ENCODE data around the gene EHMT1.

Gene EHMT1

DNA sequence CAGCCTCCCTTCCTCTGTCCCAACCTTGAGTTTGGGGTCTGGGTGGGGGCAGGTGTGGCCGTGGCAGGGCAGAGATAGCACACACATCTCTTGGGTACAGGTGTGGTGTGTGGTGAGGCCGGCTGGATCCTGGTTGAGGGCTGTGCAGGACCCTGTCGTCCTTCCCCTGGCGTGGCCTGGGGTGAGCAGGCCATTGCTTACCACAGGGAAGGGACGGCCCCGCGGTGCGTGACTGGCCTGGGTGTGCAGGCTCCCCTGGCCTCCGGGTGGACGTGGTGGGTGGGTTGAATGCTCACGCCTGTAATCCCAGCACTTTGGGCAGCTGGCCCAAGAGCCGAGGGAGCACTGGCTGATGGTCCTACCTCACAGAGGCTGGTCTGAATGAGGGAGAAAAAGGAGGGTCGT is 12.1 kb upstream of the EHMT1 start:
- Histone ChIP-seq H3K36me3 (ENCODE audit: insufficient read depth) (no peaks in the 10 kb centered on the region), H2AFZ (ENCODE audit: low read depth) (no peak overlapping the region), H3K9ac (no peak overlapping the region; the same call in 1 of the 2 replicates), H3K4me1 (ENCODE audit: low read depth, poor library complexity, severe bottlenecking) (peaks cover 15% of the 10 kb centered on the region), H3K27me3 (ENCODE audit: insufficient read depth, low read depth) (peaks cover 7% of the 10 kb centered on the region; the same call in 1 of the 2 replicates), H3K4me3 (IDR thresholded peaks at IDR 0.05; ENCODE audit: insufficient read depth, low read depth, low read length) (no peak overlapping the region), H3K4me2 (peak overlapping the region; percentile 96), H3K79me2 (ENCODE audit: insufficient read depth, low read depth) (no peaks in the 10 kb centered on the region), H4K20me1 (ENCODE audit: insufficient read depth) (no peaks in the 10 kb centered on the region), H3K27ac (no peak overlapping the region)
- TF ChIP-seq, protein P1, sequence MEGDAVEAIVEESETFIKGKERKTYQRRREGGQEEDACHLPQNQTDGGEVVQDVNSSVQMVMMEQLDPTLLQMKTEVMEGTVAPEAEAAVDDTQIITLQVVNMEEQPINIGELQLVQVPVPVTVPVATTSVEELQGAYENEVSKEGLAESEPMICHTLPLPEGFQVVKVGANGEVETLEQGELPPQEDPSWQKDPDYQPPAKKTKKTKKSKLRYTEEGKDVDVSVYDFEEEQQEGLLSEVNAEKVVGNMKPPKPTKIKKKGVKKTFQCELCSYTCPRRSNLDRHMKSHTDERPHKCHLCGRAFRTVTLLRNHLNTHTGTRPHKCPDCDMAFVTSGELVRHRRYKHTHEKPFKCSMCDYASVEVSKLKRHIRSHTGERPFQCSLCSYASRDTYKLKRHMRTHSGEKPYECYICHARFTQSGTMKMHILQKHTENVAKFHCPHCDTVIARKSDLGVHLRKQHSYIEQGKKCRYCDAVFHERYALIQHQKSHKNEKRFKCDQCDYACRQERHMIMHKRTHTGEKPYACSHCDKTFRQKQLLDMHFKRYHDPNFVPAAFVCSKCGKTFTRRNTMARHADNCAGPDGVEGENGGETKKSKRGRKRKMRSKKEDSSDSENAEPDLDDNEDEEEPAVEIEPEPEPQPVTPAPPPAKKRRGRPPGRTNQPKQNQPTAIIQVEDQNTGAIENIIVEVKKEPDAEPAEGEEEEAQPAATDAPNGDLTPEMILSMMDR (conservative IDR thresholded peaks at IDR 0.05; ENCODE audit: low read depth, low read length), result no peak

DNA sequence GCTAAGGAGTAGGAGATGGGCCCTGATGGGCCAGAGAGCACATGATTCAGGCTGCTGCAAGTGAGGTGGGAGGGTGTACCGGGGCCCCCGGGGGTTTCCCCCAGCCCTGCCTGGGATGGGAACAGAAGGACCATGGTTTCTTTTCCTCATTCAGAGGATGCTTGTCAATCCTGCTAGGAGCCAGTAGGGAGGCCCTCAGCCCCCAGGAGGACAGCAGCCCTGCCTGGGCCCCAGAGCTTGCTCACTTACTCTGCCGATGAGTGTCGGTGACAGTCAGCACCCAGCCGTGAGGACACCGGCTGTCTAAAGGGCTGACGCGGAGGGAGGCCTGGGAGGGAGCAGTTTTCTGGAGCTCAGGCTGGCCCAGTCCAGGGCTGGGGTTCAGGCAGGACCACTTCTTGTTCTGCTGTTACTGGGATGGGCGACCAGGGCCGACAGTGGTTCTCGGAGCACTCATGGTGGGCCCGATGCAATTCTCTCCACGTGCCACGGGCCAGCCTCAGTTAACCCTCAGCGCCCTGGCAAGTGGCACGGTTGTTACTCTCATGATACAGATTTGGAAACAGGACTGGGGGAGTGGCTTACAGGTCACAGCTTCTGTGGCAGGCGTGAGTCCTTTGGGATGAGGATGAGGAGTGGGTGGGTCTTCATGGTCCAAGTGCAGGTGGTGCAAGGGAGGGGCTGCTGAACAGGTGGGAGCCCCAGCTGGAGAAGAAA is 11.5 kb upstream of the EHMT1 start:
- Histone ChIP-seq H4K20me1 (ENCODE audit: insufficient read depth) (no peaks in the 10 kb centered on the region), H3K27ac (no peak overlapping the region), H3K36me3 (ENCODE audit: insufficient read depth) (no peaks in the 10 kb centered on the region), H3K79me2 (ENCODE audit: insufficient read depth, low read depth) (no peaks in the 10 kb centered on the region), H3K4me2 (peak overlapping the region; percentile 96), H3K4me3 (IDR thresholded peaks at IDR 0.05; ENCODE audit: insufficient read depth, low read depth, low read length) (no peak overlapping the region), H2AFZ (ENCODE audit: low read depth) (no peak overlapping the region), H3K9ac (no peak overlapping the region), H3K4me1 (ENCODE audit: low read depth, poor library complexity, severe bottlenecking) (peaks cover 15% of the 10 kb centered on the region), H3K27me3 (ENCODE audit: insufficient read depth, low read depth) (peaks cover 7% of the 10 kb centered on the region; the same call in 1 of the 2 replicates)
- TF ChIP-seq, protein P1 (conservative IDR thresholded peaks at IDR 0.05; ENCODE audit: low read depth, low read length), result no peak

DNA sequence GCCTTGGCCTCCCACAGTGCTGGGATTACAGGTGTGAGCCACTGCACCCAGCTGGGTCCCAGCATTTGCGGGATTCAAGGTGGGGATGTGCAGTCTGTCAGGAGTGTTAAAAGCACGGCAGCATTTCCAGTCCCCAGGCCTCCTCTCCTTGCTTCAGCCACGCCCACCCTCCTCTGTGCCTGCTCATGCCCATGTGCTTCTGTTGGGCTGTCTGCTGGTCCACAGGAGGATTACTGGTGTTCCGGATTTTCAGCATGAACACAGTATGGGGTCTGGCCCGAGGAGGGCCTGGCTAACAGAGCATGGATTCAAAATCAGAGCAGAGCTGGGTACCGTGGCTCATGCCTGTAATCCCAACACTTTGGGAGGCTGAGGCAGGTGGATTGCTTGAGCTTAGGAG is 7.9 kb upstream of the EHMT1 start:
- Histone ChIP-seq H3K27ac (no peak overlapping the region), H3K4me1 (ENCODE audit: low read depth, poor library complexity, severe bottlenecking) (peaks cover 9% of the 10 kb centered on the region), H3K36me3 (ENCODE audit: insufficient read depth) (no peaks in the 10 kb centered on the region; the same call in 1 of the 2 replicates), H3K79me2 (ENCODE audit: insufficient read depth, low read depth) (no peaks in the 10 kb centered on the region), H3K4me3 (IDR thresholded peaks at IDR 0.05; ENCODE audit: insufficient read depth, low read depth, low read length) (no peak overlapping the region), H2AFZ (ENCODE audit: low read depth) (no peak overlapping the region), H3K9ac (no peak overlapping the region), H3K27me3 (ENCODE audit: insufficient read depth, low read depth) (no peaks in the 10 kb centered on the region), H4K20me1 (ENCODE audit: insufficient read depth) (no peaks in the 10 kb centered on the region), H3K4me2 (no peak overlapping the region)
- TF ChIP-seq, protein P1 (conservative IDR thresholded peaks at IDR 0.05; ENCODE audit: low read depth, low read length), result no peak

DNA sequence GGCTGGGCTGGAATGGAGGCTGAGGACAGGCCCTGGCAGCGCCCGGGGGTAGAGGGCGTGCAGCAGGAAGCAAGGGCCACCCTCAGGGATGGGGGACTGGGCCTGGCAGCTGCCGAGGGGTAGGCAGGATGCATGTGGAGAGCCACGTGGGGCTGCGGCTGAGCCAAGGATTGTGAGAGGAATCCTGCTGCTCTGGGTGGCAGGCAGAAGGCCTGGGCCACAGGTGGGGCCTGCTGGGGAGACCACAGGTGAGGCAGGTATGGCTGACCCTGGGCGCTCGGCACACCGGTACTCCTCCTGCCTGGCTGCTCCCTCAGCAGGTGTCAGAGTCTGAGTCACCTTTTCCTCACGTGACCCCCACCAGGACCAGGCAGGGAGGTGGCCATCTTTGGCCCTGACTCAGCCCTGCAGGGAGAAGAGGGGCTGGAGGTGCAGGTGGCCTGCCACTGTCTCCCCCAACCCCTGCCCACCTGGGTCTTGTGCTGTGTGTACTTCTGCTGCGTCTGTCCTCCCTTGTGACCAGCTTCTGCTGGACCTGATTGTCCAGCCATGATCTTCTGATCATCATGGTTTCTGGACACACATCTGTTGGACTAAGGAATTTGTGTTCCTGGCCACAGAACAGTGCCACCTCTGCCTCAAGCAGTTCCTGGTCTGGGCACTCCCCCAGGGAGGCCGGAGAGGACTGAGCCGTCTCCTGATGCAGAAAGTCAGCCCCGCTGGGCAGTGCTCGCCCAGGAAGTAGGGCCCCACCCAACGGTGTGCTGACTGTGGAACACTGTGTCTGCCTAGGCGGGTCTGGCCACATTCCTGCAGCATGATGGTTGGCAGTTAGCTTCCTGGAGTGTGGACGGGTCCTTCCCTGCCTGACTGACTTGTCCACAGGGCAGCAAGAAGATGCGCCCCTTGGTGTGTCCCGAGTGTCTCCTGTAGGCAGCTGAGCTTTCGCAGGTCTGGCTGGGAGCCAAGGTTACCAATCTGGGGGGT is 6.9 kb upstream of the EHMT1 start:
- H3K4me3 ChIP-seq (IDR thresholded peaks at IDR 0.05; ENCODE audit: insufficient read depth, low read depth, low read length), result no peak overlapping the region
- peaks cover under 1% of the 10 kb centered on the region for H3K79me2 ChIP-seq (ENCODE audit: insufficient read depth, low read depth)
- no peak overlapping the region for H3K4me2 ChIP-seq
- no peak overlapping the region for H2AFZ ChIP-seq (ENCODE audit: low read depth)
- no peak overlapping the region for H3K9ac ChIP-seq
- no peaks in the 10 kb centered on the region for H3K27me3 ChIP-seq (ENCODE audit: insufficient read depth, low read depth)
- H3K27ac ChIP-seq, result no peak overlapping the region
- TF ChIP-seq, protein P1 (conservative IDR thresholded peaks at IDR 0.05; ENCODE audit: low read depth, low read length), result no peak
- H3K4me1 ChIP-seq (ENCODE audit: low read depth, poor library complexity, severe bottlenecking), result peaks cover 8% of the 10 kb centered on the region
- H3K36me3 ChIP-seq (ENCODE audit: insufficient read depth), result no peaks in the 10 kb centered on the region; the same call in 1 of the 2 replicates
- H4K20me1 ChIP-seq (ENCODE audit: insufficient read depth), result no peaks in the 10 kb centered on the region

Measured in KMS-11 (cell line).